ENCODE results near the gene CCDC70. TPM values are rescaled to one million over a fixed set of nuclear protein-coding genes. Genes with fewer than 3 reads are reported as not detected.

Gene CCDC70
- total RNA-seq, 1 experiment from 2014 or later, result not detected

GRCh38 chr13:51825165-51825592 lies 36.6 kb upstream of the CCDC70 start:
- intact Hi-C loops (cut with micrococcal nuclease), result no loop called here
- H3K27me3 Mint-ChIP-seq (ENCODE audit: insufficient read depth, unreplicated experiment), result peaks cover 35% of the 10 kb centered on the region
- H3K9me3 Mint-ChIP-seq (ENCODE audit: unreplicated experiment), result no peaks in the 10 kb centered on the region
- POLR2A ChIA-PET, result interaction anchor here (0.6 kb wide), 1 partner anchor 394 kb away, joined by 3 read pairs; no protein-coding TSS in a partner anchor
- peaks cover 16% of the 10 kb centered on the region for H3K4me1 Mint-ChIP-seq (ENCODE audit: insufficient read depth, unreplicated experiment)
- no peak overlapping the region for H3K27ac Mint-ChIP-seq (ENCODE audit: low read depth, unreplicated experiment)
- no peak for TF ChIP-seq CTCF (IDR thresholded peaks at IDR 0.05; ENCODE audit: unreplicated experiment)
- no TSS peak for BruUV-seq (replicated peaks)
- no peaks in the 10 kb centered on the region for H3K36me3 Mint-ChIP-seq (ENCODE audit: insufficient read depth, unreplicated experiment)
- DNase-seq (ENCODE audit: unreplicated experiment), result peak; percentile 73
- H3K4me3 Mint-ChIP-seq (ENCODE audit: unreplicated experiment), result no peak overlapping the region
- CTCF ChIA-PET, result interaction anchor here (0.5 to 4.9 kb wide), 6 partner anchors 10 to 304 kb away, joined by 3 to 36 read pairs (median 4); no protein-coding TSS in a partner anchor

GRCh38 chr13:51825681-51826254 lies 36.0 kb upstream of the CCDC70 start:
- no peak for DNase-seq (ENCODE audit: unreplicated experiment)
- intact Hi-C loops (cut with micrococcal nuclease), result no loop called here
- TF ChIP-seq CTCF (IDR thresholded peaks at IDR 0.05; ENCODE audit: unreplicated experiment), result no peak
- no TSS peak for BruUV-seq (replicated peaks)
- H3K4me1 Mint-ChIP-seq (ENCODE audit: insufficient read depth, unreplicated experiment), result peaks cover 16% of the 10 kb centered on the region
- H3K36me3 Mint-ChIP-seq (ENCODE audit: insufficient read depth, unreplicated experiment), result no peaks in the 10 kb centered on the region
- H3K27me3 Mint-ChIP-seq (ENCODE audit: insufficient read depth, unreplicated experiment), result peaks cover 30% of the 10 kb centered on the region
- POLR2A ChIA-PET, result interaction anchor here (0.6 kb wide), 1 partner anchor 395 kb away, joined by 3 read pairs; no protein-coding TSS in a partner anchor
- no peak overlapping the region for H3K27ac Mint-ChIP-seq (ENCODE audit: low read depth, unreplicated experiment)
- H3K9me3 Mint-ChIP-seq (ENCODE audit: unreplicated experiment), result no peaks in the 10 kb centered on the region
- CTCF ChIA-PET, result interaction anchor here (0.5 to 4.9 kb wide), 8 partner anchors 11 to 304 kb away, joined by 3 to 36 read pairs (median 4); no protein-coding TSS in a partner anchor
- H3K4me3 Mint-ChIP-seq (ENCODE audit: unreplicated experiment), result no peak overlapping the region

GRCh38 chr13:51826606-51827005 lies 35.2 kb upstream of the CCDC70 start:
- CTCF ChIA-PET, result interaction anchor here (1.2 to 4.9 kb wide), 3 partner anchors 12 to 69 kb away, joined by 3 to 36 read pairs (median 9); no protein-coding TSS in a partner anchor
- no peaks in the 10 kb centered on the region for H3K36me3 Mint-ChIP-seq (ENCODE audit: insufficient read depth, unreplicated experiment)
- H3K27me3 Mint-ChIP-seq (ENCODE audit: insufficient read depth, unreplicated experiment), result peaks cover 21% of the 10 kb centered on the region
- H3K4me3 Mint-ChIP-seq (ENCODE audit: unreplicated experiment), result no peak overlapping the region
- POLR2A ChIA-PET, result interaction anchor here (0.6 to 1.3 kb wide), 2 partner anchors 63 to 295 kb away, joined by 3 to 5 read pairs; no protein-coding TSS in a partner anchor
- H3K27ac Mint-ChIP-seq (ENCODE audit: low read depth, unreplicated experiment), result no peak overlapping the region
- TF ChIP-seq CTCF (IDR thresholded peaks at IDR 0.05; ENCODE audit: unreplicated experiment), result no peak
- intact Hi-C loops (cut with micrococcal nuclease), result no loop called here
- DNase-seq (ENCODE audit: unreplicated experiment), result peak; percentile 48
- peaks cover 16% of the 10 kb centered on the region for H3K4me1 Mint-ChIP-seq (ENCODE audit: insufficient read depth, unreplicated experiment)
- no peaks in the 10 kb centered on the region for H3K9me3 Mint-ChIP-seq (ENCODE audit: unreplicated experiment)
- BruUV-seq (replicated peaks), result no TSS peak

GRCh38 chr13:51827254-51827653 lies 34.5 kb upstream of the CCDC70 start:
- H3K9me3 Mint-ChIP-seq (ENCODE audit: unreplicated experiment), result no peaks in the 10 kb centered on the region
- H3K36me3 Mint-ChIP-seq (ENCODE audit: insufficient read depth, unreplicated experiment), result no peaks in the 10 kb centered on the region
- peaks cover 16% of the 10 kb centered on the region for H3K4me1 Mint-ChIP-seq (ENCODE audit: insufficient read depth, unreplicated experiment)
- H3K27ac Mint-ChIP-seq (ENCODE audit: low read depth, unreplicated experiment), result no peak overlapping the region
- ChIA-PET POLR2A (interaction anchor here (1.3 kb wide), 1 partner anchor 294 kb away, joined by 3 read pairs; no protein-coding TSS in a partner anchor), CTCF (interaction anchor here (0.6 to 4.9 kb wide), 6 partner anchors 11 to 561 kb away, joined by 3 to 36 read pairs (median 8); no protein-coding TSS in a partner anchor)
- no peak overlapping the region for H3K4me3 Mint-ChIP-seq (ENCODE audit: unreplicated experiment)
- intact Hi-C loops (cut with micrococcal nuclease), result no loop called here
- TF ChIP-seq CTCF (IDR thresholded peaks at IDR 0.05; ENCODE audit: unreplicated experiment), result no peak
- peaks cover 18% of the 10 kb centered on the region for H3K27me3 Mint-ChIP-seq (ENCODE audit: insufficient read depth, unreplicated experiment)
- no peak for DNase-seq (ENCODE audit: unreplicated experiment)
- BruUV-seq (replicated peaks), result no TSS peak

All from MCF 10A (cell line).